Mesothelial cell of epicardium (in vitro differentiated cells): ENCODE measurements around the gene LRFN4. TPM values are rescaled to one million over a fixed set of nuclear protein-coding genes. Genes with fewer than 3 reads are reported as not detected.

Experiments used
- DNase-seq, 2 experiments: peaks; one replicate each; pipeline ENCODE4 v3.0.0; 2021; ENCODE audit warnings: low spot score in 2 of 2; ENCODE audit not compliant: unreplicated experiment in 2 of 2
- H3K27ac Mint-ChIP-seq: 2 replicates; pipeline ENCODE4 v1.8.0; 2021; ENCODE audit warnings: mixed read lengths
- H3K27me3 Mint-ChIP-seq: 2 replicates; pipeline ENCODE4 v1.8.0; 2021; ENCODE audit warnings: low read depth, mixed read lengths
- H3K36me3 Mint-ChIP-seq: 2 replicates; pipeline ENCODE4 v1.8.0; 2021; ENCODE audit warnings: mixed read lengths
- H3K4me1 Mint-ChIP-seq: 2 replicates; pipeline ENCODE4 v1.8.0; 2021; ENCODE audit warnings: mixed read lengths
- H3K4me3 Mint-ChIP-seq: 2 replicates; pipeline ENCODE4 v1.8.0; 2021; ENCODE audit warnings: mild to moderate bottlenecking, moderate library complexity, mixed read lengths
- H3K9me3 Mint-ChIP-seq: 2 replicates; pipeline ENCODE4 v1.8.0; 2021; ENCODE audit warnings: mixed read lengths
- total RNA-seq: library from RNA; stranded (reverse); gene quantifications from 3 replicates; pipeline ENCODE4 v1.2.1, GENCODE V29; 2021
- TF ChIP-seq, protein P1 (sequence below): fragments of 200-600 bp; sonication (generic); IDR thresholded peaks from one replicate; pipeline ENCODE4 v1.5.0; 2021; ENCODE audit warnings: antibody characterized with exemption; ENCODE audit not compliant: unreplicated experiment

Gene LRFN4
- total RNA-seq, 1 donor from 2014 or later, result 26.6 TPM

DNA sequence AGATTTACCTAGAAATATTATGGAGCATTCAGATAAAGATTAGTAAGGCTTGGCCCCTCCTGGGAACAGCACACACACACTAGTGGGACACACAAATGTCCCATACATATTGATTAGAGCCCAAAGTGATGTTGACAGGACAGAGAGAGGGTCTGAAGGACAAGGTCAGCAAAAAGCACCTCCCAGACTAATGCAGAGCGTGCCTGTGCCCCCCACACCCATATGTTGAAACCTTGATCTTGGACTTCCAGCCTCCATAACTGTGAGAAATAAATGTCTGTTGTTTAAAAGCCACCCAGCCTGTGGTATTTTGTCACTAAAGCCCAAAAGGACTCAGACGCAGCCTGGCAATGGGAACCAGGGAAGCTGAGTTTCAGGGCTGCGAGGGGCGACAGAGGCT lies 27.6 kb downstream of the LRFN4 start:
- Mint-ChIP-seq H3K9me3 (no peaks in the 10 kb centered on the region), H3K4me3 (no peak overlapping the region), H3K4me1 (peaks cover 43% of the 10 kb centered on the region), H3K27ac (no peak overlapping the region), H3K27me3 (no peaks in the 10 kb centered on the region), H3K36me3 (no peaks in the 10 kb centered on the region)
- TF ChIP-seq, protein P1, sequence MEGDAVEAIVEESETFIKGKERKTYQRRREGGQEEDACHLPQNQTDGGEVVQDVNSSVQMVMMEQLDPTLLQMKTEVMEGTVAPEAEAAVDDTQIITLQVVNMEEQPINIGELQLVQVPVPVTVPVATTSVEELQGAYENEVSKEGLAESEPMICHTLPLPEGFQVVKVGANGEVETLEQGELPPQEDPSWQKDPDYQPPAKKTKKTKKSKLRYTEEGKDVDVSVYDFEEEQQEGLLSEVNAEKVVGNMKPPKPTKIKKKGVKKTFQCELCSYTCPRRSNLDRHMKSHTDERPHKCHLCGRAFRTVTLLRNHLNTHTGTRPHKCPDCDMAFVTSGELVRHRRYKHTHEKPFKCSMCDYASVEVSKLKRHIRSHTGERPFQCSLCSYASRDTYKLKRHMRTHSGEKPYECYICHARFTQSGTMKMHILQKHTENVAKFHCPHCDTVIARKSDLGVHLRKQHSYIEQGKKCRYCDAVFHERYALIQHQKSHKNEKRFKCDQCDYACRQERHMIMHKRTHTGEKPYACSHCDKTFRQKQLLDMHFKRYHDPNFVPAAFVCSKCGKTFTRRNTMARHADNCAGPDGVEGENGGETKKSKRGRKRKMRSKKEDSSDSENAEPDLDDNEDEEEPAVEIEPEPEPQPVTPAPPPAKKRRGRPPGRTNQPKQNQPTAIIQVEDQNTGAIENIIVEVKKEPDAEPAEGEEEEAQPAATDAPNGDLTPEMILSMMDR, result no peak
- no peak for DNase-seq

DNA sequence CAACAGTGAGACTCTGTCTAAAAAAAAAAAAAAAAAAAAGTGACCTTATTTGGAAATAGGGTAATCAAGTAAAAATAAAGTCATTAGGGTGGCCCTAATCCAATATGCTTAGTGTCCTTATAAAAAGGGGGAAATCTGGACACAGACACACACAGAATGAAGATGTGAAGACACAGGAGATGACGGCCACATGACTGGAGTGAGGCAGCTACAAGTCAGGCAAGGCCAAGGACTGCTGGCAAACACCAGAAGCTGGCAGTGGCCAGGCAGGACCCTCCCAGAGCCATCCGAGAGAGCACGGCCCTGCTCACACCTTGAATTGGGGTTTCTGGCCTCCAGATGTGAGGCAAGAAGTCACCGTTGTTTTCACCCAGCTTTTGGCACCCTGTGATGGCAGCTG lies 28.6 kb downstream of the LRFN4 start:
- no peaks in the 10 kb centered on the region for H3K36me3 Mint-ChIP-seq
- H3K4me3 Mint-ChIP-seq, result no peak overlapping the region
- peaks cover 36% of the 10 kb centered on the region for H3K4me1 Mint-ChIP-seq
- no peak for DNase-seq
- H3K27me3 Mint-ChIP-seq, result no peaks in the 10 kb centered on the region
- H3K9me3 Mint-ChIP-seq, result no peaks in the 10 kb centered on the region
- H3K27ac Mint-ChIP-seq, result no peak overlapping the region
- TF ChIP-seq, protein P1, result no peak

DNA sequence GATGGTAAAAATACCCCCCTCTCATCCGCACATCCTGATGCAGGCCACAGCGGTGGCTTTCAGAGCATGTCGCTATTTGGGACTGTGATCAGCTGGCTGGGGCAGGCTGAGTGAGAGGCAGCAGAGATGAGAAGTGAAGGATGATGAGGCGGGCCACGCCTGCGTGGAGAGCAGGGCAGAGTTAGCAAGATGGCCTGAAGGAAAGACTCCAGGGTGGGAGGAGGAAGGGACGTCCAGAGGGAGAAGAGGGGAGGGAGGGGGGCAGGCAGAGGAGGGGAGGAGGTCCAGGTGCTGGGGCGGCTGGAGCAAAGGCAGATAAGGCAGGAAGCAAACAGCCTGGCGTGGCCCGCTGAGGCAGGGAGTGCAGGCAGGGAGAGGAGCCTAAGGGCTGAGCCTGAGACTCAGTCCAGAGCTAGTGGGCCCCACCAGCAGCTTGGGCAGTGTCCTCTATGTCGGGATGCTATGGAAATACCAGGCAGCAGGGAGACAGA lies 29.1 kb downstream of the LRFN4 start:
- TF ChIP-seq, protein P1, result no peak
- no peaks in the 10 kb centered on the region for H3K9me3 Mint-ChIP-seq
- H3K4me3 Mint-ChIP-seq, result no peak overlapping the region
- no peak for DNase-seq
- peak overlapping the region; percentile 4 for H3K27ac Mint-ChIP-seq
- H3K4me1 Mint-ChIP-seq, result peaks cover 31% of the 10 kb centered on the region
- no peaks in the 10 kb centered on the region for H3K36me3 Mint-ChIP-seq
- no peaks in the 10 kb centered on the region for H3K27me3 Mint-ChIP-seq

DNA sequence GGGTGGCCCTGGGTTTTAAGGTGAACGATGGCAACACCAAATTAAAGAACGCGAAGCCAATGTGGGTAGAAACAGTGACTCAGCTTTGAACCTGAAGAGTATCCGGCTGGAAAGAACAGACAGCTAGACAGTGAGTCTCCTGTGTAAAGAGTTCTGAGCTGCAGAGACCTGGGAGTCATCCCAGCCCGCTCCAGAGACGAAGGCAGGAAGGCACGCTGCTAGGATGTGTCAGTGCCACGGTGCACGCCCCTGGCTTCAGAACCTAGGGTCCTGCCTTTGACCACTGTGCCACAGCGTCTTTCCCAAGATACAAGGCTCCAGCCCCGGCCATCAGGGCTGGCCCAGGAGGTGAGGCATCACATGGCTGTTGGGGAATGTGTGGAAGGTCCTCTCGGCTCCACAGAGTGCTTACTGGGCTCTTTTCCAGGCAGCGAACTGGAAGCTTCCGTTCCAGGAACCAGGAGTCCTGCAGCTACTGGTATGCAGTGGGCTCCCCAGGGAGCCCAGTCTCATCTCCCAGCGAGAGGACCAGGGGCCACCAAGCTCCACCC lies 29.9 kb downstream of the LRFN4 start:
- no peaks in the 10 kb centered on the region for H3K36me3 Mint-ChIP-seq
- peaks cover 26% of the 10 kb centered on the region for H3K4me1 Mint-ChIP-seq
- DNase-seq, result no peak
- no peaks in the 10 kb centered on the region for H3K9me3 Mint-ChIP-seq
- H3K27ac Mint-ChIP-seq, result no peak overlapping the region
- no peaks in the 10 kb centered on the region for H3K27me3 Mint-ChIP-seq
- H3K4me3 Mint-ChIP-seq, result no peak overlapping the region
- TF ChIP-seq, protein P1, result no peak

DNA sequence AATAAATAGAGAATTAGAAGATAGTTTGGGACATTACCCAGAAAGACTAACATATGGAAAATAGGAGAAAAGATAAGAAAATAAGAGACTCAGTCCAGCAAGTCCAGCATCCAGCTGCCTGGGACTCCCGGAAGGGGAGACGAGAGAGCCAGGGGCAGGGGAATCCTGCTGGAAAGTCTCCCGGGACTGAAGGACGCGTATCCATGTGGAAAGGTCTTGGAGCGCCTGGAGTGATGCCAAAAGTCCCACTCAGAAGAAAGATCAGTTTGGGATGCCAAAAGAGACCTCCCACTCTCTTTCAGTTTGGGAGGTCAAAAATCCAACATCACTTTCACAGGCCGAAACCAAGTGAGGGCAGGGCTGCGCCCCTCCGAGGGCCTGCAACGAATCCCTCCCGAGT lies 30.7 kb downstream of the LRFN4 start:
- Mint-ChIP-seq H3K9me3 (no peaks in the 10 kb centered on the region), H3K4me1 (peaks cover 18% of the 10 kb centered on the region), H3K4me3 (no peak overlapping the region), H3K36me3 (no peaks in the 10 kb centered on the region), H3K27me3 (no peaks in the 10 kb centered on the region), H3K27ac (no peak overlapping the region)
- no peak for DNase-seq
- TF ChIP-seq, protein P1, result no peak

DNA sequence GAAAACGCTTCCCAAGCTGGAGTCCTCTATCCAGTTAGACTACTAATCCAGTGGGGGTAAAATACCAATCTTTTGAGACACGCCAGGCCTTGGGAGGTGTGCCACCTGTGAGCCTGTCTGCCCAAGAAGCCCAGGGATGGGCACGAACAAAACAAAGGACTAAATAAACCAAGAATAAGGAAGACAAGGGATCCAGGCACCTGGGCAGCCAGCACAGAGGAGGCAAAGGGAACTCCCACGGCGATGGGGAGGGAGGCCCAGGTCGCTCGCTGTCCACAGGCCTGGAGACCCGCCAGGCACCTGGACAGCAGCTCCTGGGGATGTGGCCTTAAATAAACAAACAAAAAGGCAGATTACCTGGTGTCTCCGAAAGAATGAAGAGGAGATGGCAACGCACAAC lies 31.4 kb downstream of the LRFN4 start:
- no peaks in the 10 kb centered on the region for H3K9me3 Mint-ChIP-seq
- H3K27ac Mint-ChIP-seq, result no peak overlapping the region
- no peak for DNase-seq
- TF ChIP-seq, protein P1, result no peak
- no peaks in the 10 kb centered on the region for H3K27me3 Mint-ChIP-seq
- H3K4me3 Mint-ChIP-seq, result no peak overlapping the region
- no peaks in the 10 kb centered on the region for H3K36me3 Mint-ChIP-seq
- peaks cover 10% of the 10 kb centered on the region for H3K4me1 Mint-ChIP-seq
